Body of pancreas (tissue), 4 donors: Measurements from ENCODE around the gene ADGRL3. TPM values are rescaled to one million over a fixed set of nuclear protein-coding genes. Genes with fewer than 3 reads are reported as not detected.

Source experiments
- ATAC-seq: fragments of 150-250 bp; one replicate; pipeline ENCODE4 v1.9.1; 2016
- DNase-seq, 4 donors: peaks; one replicate each; pipeline ENCODE4 v3.0.0-alpha.2; 2019
- H3K27ac ChIP-seq, 4 donors: fragments of 200-600 bp; sonication (generic); 1 replicate in 3 of 4; 2 replicates in 1 of 4; pipeline versions ENCODE4 v1.5.1 to v1.6.1; 2016 to 2019; ENCODE audit warnings: mild to moderate bottlenecking in 1 of 4, mixed read lengths in 1 of 4, moderate library complexity in 1 of 4
- H3K27me3 ChIP-seq, 2 donors: fragments of 200-600 bp; sonication (generic); one replicate each; pipeline ENCODE4 v1.6.0; 2016; ENCODE audit warnings: mild to moderate bottlenecking in 1 of 2
- H3K36me3 ChIP-seq, 2 donors: fragments of 200-600 bp; sonication (generic); replicated peaks in 1 of 2; 2 replicates each; pipeline ENCODE4 v1.5.1; 2016; ENCODE audit warnings: low read depth in 2 of 2; ENCODE audit not compliant: insufficient read depth in 1 of 2
- H3K4me1 ChIP-seq: fragments of 200-600 bp; sonication (generic); one replicate; pipeline ENCODE4 v1.6.0; 2016
- H3K4me3 ChIP-seq, 2 donors: fragments of 200-600 bp; sonication (generic); 1 replicate in 1 of 2; 2 replicates in 1 of 2; pipeline ENCODE4 v1.5.1; 2016 to 2019
- H3K9me3 ChIP-seq, 3 donors: fragments of 200-600 bp; sonication (generic); 1 replicate in 2 of 3; 2 replicates in 1 of 3; pipeline ENCODE4 v1.5.1; 2016
- CTCF ChIP-seq, 7 experiments: fragments of 450-650 bp in 4 of 7; fragments of 200-600 bp in 3 of 7; sonication (generic) in 3 of 7; IDR thresholded peaks; one replicate each; pipeline ENCODE4 v1.5.1; 2016 to 2019; ENCODE audit warnings: antibody characterized with exemption in 7 of 7
- POLR2A ChIP-seq, 3 donors: fragments of 450-650 bp; IDR thresholded peaks; one replicate each; pipeline ENCODE4 v1.6.1; 2016; ENCODE audit warnings: antibody characterized with exemption in 3 of 3, mild to moderate bottlenecking in 2 of 3
- WGBS, 2 donors: methylation state at CpG; one replicate each; pipeline ENCODE4 v1.1.5; 2017; 5-methylcytosine and 5-hydroxymethylcytosine counted together
- intact Hi-C: fragments of 100-400 bp; cut with DNase I; formaldehyde crosslinking; loops from one replicate; pipeline ENCODE4 v1.15.1; 2023
- total RNA-seq, 2 donors: library from RNA; depleted of rRNA; stranded (reverse); fragments of >200 nt; gene quantifications; one replicate each; pipeline ENCODE4 v1.1.0, GENCODE V29; 2016

Gene ADGRL3
- total RNA-seq, 2 donors from 2014 or later, result 0.33 to 1.0 TPM

- no peaks in the 10 kb centered on the region for H3K27me3 ChIP-seq
- 47 to 70% methylated on average over 7 of the region's 7 CpGs for WGBS, 2 donors
- TF ChIP-seq CTCF (IDR thresholded peaks at IDR 0.05) (no peak), POLR2A (IDR thresholded peaks at IDR 0.05) (no peak)
- intact Hi-C loops, result no loop called here
- H3K27ac ChIP-seq, result no peak overlapping the region
- no peaks in the 10 kb centered on the region for H3K36me3 ChIP-seq
- H3K4me1 ChIP-seq, result no peaks in the 10 kb centered on the region
- H3K9me3 ChIP-seq, result no peaks in the 10 kb centered on the region
- DNase-seq (no peak), ATAC-seq (no peak)
- H3K4me3 ChIP-seq, result no peak overlapping the region
Measured at GRCh38 chr4:61293707-61294400, 93.7 kb downstream of the ADGRL3 start.

- no peak overlapping the region for H3K27ac ChIP-seq
- H3K4me3 ChIP-seq, result no peak overlapping the region
- WGBS, 2 donors, result 70 to 77% methylated on average over 6 of the region's 6 CpGs
- TF ChIP-seq POLR2A (IDR thresholded peaks at IDR 0.05) (no peak), CTCF (IDR thresholded peaks at IDR 0.05) (no peak)
- no peaks in the 10 kb centered on the region for H3K9me3 ChIP-seq
- intact Hi-C loops, result no loop called here
- H3K4me1 ChIP-seq, result no peaks in the 10 kb centered on the region
- no peaks in the 10 kb centered on the region for H3K36me3 ChIP-seq
- no peaks in the 10 kb centered on the region for H3K27me3 ChIP-seq
- ATAC-seq, result no peak
- no peak for DNase-seq
Measured at GRCh38 chr4:61294936-61295335, 94.8 kb downstream of the ADGRL3 start.

- no peak overlapping the region for H3K4me3 ChIP-seq
- no peak for ATAC-seq
- WGBS, 2 donors, result 36 to 81% methylated on average over 2 of the region's 2 CpGs
- DNase-seq, result no peak
- H3K9me3 ChIP-seq, result no peaks in the 10 kb centered on the region
- no peaks in the 10 kb centered on the region for H3K36me3 ChIP-seq
- intact Hi-C loops, result no loop called here
- TF ChIP-seq POLR2A (IDR thresholded peaks at IDR 0.05) (no peak), CTCF (IDR thresholded peaks at IDR 0.05) (no peak)
- H3K27me3 ChIP-seq, result no peaks in the 10 kb centered on the region
- H3K4me1 ChIP-seq, result no peaks in the 10 kb centered on the region
- no peak overlapping the region for H3K27ac ChIP-seq
Measured at GRCh38 chr4:61296144-61296543, 96.0 kb downstream of the ADGRL3 start.

GRCh38 chr4:61298178-61298740 lies 98.1 kb downstream of the ADGRL3 start:
- DNase-seq, result no peak
- Histone ChIP-seq H3K27ac (no peak overlapping the region), H3K36me3 (no peaks in the 10 kb centered on the region), H3K4me3 (no peak overlapping the region), H3K9me3 (no peaks in the 10 kb centered on the region), H3K27me3 (no peaks in the 10 kb centered on the region), H3K4me1 (no peaks in the 10 kb centered on the region)
- WGBS, 2 donors, result 23 to 26% methylated on average over 4 of the region's 4 CpGs
- TF ChIP-seq POLR2A (IDR thresholded peaks at IDR 0.05) (no peak), CTCF (IDR thresholded peaks at IDR 0.05) (no peak)
- ATAC-seq, result no peak
- intact Hi-C loops, result no loop called here

- no peaks in the 10 kb centered on the region for H3K9me3 ChIP-seq
- no peak for DNase-seq
- 21 to 30% methylated on average over 4 of the region's 4 CpGs for WGBS, 2 donors
- TF ChIP-seq POLR2A (IDR thresholded peaks at IDR 0.05), result no peak
- no peak for TF ChIP-seq CTCF (IDR thresholded peaks at IDR 0.05)
- H3K36me3 ChIP-seq, result no peaks in the 10 kb centered on the region
- no peaks in the 10 kb centered on the region for H3K4me1 ChIP-seq
- H3K27me3 ChIP-seq, result no peaks in the 10 kb centered on the region
- no peak overlapping the region for H3K4me3 ChIP-seq
- H3K27ac ChIP-seq, result no peak overlapping the region
- ATAC-seq, result no peak
- intact Hi-C loops, result no loop called here
Measured at GRCh38 chr4:61299316-61299715, 99.2 kb downstream of the ADGRL3 start.
